GM06990 (cell line): ENCODE measurements around the gene JMJD8.

Experiments
- DNase-seq: peaks from one replicate; pipeline ENCODE4 v3.0.0-alpha.2; 2011; ENCODE audit not compliant: insufficient read length; ENCODE audit errors: extremely low read depth
- H3K27me3 ChIP-seq: replicated peaks from 2 replicates; pipeline ENCODE4 v1.6.0; 2011; ENCODE audit warnings: low read length; ENCODE audit not compliant: control insufficient read depth, insufficient read depth
- H3K36me3 ChIP-seq: 2 replicates; pipeline ENCODE4 v1.5.1; 2011; ENCODE audit warnings: low read length; ENCODE audit not compliant: control insufficient read depth, insufficient read depth
- H3K4me3 ChIP-seq: replicated peaks from 2 replicates; pipeline ENCODE4 v1.5.1; 2011; ENCODE audit warnings: low read depth, mild to moderate bottlenecking, control low read depth, low read length
- CTCF ChIP-seq: IDR thresholded peaks from 2 replicates; pipeline ENCODE4 v1.5.1; 2011; ENCODE audit warnings: low read length, control low read depth, mild to moderate bottlenecking, inconsistent platforms; ENCODE audit not compliant: insufficient read depth, poor library complexity, severe bottlenecking

Gene JMJD8

GRCh38 chr16:711548-712320 is 27.6 kb upstream of the JMJD8 start:
- peak; percentile 93 for TF ChIP-seq CTCF
- peak; percentile 77 for DNase-seq
- Histone ChIP-seq H3K27me3 (peaks cover 2% of the 10 kb centered on the region), H3K36me3 (no peaks in the 10 kb centered on the region), H3K4me3 (no peak overlapping the region)

GRCh38 chr16:711084-711483 is 26.9 kb upstream of the JMJD8 start:
- DNase-seq, result no peak
- Histone ChIP-seq H3K36me3 (no peaks in the 10 kb centered on the region), H3K27me3 (peaks cover 2% of the 10 kb centered on the region), H3K4me3 (no peak overlapping the region)
- TF ChIP-seq CTCF, result no peak

GRCh38 chr16:710500-711075 is 26.5 kb upstream of the JMJD8 start:
- Histone ChIP-seq H3K4me3 (no peak overlapping the region), H3K36me3 (no peaks in the 10 kb centered on the region), H3K27me3 (peaks cover 2% of the 10 kb centered on the region)
- no peak for TF ChIP-seq CTCF
- DNase-seq, result no peak

GRCh38 chr16:709566-710499 is 25.7 kb upstream of the JMJD8 start:
- H3K27me3 ChIP-seq, result peaks cover 2% of the 10 kb centered on the region
- no peak for DNase-seq
- no peaks in the 10 kb centered on the region for H3K36me3 ChIP-seq

GRCh38 chr16:708959-709358 is 24.8 kb upstream of the JMJD8 start:
- Histone ChIP-seq H3K4me3 (no peak overlapping the region), H3K36me3 (no peaks in the 10 kb centered on the region), H3K27me3 (peaks cover 2% of the 10 kb centered on the region)
- no peak for DNase-seq
- TF ChIP-seq CTCF, result no peak

More at GRCh38 chr16:709566-710499, 25.7 kb upstream of the JMJD8 start:
- no peak for TF ChIP-seq CTCF
- no peak overlapping the region for H3K4me3 ChIP-seq
